Stimulated activated naive CD8-positive, alpha-beta T cell treated with anti-CD3 and anti-CD28 coated beads, Interleukin-15, amount 100 ng/mL, for 72 hours (primary cell): Measurements from ENCODE around the gene BFSP2.
"Not testable (repeated sequence)": the region's sequence is repeated elsewhere in the genome, so short reads cannot be mapped to it uniquely, and the experiment has no call there.

Experiments used
- ATAC-seq: fragments of 150-1000 bp; cut with Tn5 transposase; 2 replicates; pipeline ENCODE4 v1.10.0; 2021; ENCODE audit warnings: mild to moderate bottlenecking, moderate library complexity
- DNase-seq, 2 donors: peaks; one replicate each; pipeline ENCODE4 v3.0.0; 2021 to 2022
- H3K27ac Mint-ChIP-seq, 2 donors: one replicate each; pipeline ENCODE4 v1.8.0; 2022; ENCODE audit warnings: mild to moderate bottlenecking in 2 of 2, mixed read lengths in 2 of 2, moderate library complexity in 2 of 2
- H3K27me3 Mint-ChIP-seq: one replicate; pipeline ENCODE4 v1.8.0; 2022; ENCODE audit warnings: mixed read lengths
- H3K4me1 Mint-ChIP-seq: one replicate; pipeline ENCODE4 v1.8.0; 2022; ENCODE audit warnings: mild to moderate bottlenecking, mixed read lengths
- H3K4me3 Mint-ChIP-seq, 2 donors: one replicate each; pipeline ENCODE4 v1.8.0; 2022; ENCODE audit warnings: mild to moderate bottlenecking in 2 of 2, mixed read lengths in 2 of 2, moderate library complexity in 1 of 2
- H3K9me3 Mint-ChIP-seq, 2 donors: one replicate each; pipeline ENCODE4 v1.8.0; 2022; ENCODE audit warnings: mixed read lengths in 2 of 2

BFSP2 gene

DNA sequence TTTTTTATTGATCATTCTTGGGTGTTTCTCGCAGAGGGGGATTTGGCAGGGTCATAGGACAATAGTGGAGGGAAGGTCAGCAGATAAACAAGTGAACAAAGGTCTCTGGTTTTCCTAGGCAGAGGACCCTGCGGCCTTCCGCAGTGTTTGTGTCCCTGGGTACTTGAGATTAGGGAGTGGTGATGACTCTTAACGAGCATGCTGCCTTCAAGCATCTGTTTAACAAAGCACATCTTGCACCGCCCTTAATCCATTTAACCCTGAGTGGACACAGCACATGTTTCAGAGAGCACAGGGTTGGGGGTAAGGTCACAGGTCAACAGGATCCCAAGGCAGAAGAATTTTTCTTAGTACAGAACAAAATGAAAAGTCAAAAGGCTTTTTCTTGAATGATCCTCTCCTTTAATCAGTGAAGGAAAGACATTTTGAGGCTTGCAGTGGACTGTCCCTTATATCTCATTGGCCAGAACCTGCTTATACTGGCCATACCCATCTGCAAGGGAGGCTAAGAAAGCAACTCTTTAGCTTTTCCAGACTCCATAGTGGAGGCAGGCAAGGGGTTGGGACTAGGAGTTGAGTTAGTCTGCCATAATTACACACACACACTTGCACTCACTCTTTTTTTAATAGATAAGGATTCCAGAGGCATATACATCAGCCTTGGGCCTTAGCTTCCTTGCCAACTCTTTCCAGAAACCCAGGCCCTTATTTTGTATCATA is 73.8 kb downstream of the BFSP2 start:
- not testable (repeated sequence) for H3K27ac Mint-ChIP-seq, H3K4me3 Mint-ChIP-seq, H3K9me3 Mint-ChIP-seq, ATAC-seq, H3K27me3 Mint-ChIP-seq, DNase-seq
- H3K4me1 Mint-ChIP-seq: peaks cover 46% of the 10 kb centered on the region

DNA sequence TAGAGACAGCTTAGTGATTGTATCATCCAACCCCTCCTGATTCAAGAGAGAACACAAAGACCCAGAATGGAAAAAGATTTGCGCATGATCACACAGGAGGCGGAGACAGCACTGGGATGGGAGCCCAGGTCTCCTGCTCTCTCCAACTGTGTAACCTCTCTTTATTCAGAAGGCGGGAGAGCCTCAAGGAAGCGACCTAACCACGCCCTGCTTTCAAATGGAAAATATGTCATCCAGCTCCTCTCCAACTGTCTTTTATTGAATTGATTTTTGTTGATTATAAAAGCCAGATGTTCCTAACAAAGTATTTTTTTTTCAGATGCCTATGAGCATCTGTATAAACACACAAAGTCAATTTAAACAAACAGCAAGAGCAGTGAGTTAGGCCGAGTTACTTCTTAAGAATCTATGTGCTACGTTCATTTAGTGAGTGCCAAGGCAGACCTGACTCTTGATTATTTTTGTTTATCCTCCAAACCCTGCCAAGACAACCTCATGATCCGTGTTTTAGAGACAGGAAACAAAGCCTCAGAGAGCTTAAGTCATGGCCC is 74.5 kb downstream of the BFSP2 start:
- DNase-seq (no peak), ATAC-seq (no peak)
- Mint-ChIP-seq H3K4me1 (peaks cover 50% of the 10 kb centered on the region), H3K27me3 (no peaks in the 10 kb centered on the region), H3K4me3 (no peak overlapping the region), H3K27ac (no peak overlapping the region), H3K9me3 (no peaks in the 10 kb centered on the region)

DNA sequence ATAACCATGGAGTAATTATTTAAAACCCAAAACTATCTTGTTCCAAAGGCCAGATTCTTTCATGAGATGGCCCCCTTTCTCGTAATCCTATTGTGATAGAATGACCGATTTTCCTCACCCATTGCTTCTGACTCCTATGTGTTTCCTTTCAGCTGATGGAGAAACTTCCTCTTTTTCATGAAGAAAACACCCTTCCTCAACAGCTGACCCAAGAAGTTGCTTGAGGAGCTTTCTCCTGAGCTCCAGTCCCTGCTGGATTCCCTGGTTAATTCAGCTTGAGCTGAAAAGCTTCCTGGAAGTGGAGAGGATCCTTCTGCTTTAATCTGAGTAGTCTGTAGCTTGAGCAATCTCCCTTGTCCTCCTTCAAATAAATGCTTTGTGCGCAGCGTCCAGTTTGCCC is 75.0 kb downstream of the BFSP2 start:
- H3K4me3 Mint-ChIP-seq: no peak overlapping the region
- ATAC-seq (no peak), DNase-seq (no peak)
- no peaks in the 10 kb centered on the region for H3K9me3 Mint-ChIP-seq
- H3K27me3 Mint-ChIP-seq: no peaks in the 10 kb centered on the region
- H3K27ac Mint-ChIP-seq: no peak overlapping the region
- peaks cover 51% of the 10 kb centered on the region for H3K4me1 Mint-ChIP-seq

DNA sequence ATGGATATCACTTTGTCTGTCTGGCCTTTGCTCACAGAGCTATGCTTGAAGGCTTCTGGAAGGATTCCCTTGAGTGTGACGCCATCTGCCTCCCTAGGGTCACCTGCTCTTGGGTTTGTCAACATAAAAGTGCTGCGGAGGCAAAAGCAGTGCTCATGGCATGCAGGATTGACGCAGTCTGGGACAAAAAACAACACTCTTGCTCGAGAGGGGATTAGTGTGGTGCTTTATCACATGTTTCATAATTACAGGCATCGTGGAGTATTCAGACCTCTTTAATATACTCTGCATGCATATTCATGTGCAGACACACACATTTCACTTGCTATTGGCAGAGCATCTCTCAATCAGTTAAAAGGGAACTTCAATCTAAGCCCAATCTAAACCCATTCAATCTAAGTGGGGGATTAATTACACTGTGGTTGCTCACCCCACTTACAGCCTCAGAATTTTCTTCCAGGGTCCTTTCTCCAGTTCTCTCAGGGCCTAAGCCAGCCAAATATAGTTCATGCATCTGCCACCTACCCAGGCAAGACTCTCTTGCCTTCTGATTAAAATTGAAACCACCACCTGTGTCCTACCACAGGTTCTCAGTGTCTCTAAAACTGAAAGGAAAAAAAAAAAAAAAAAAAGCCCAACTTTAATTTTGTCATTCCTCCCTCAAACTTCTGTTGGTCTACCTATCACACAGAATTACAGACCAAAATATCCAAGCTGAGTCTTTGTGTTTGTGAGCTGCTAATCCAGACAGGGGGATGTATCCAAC is 75.6 kb downstream of the BFSP2 start:
- peak; percentile 96 for ATAC-seq
- no peaks in the 10 kb centered on the region for H3K9me3 Mint-ChIP-seq
- H3K4me3 Mint-ChIP-seq: peak overlapping the region; percentile 13 to 28
- peaks cover 57% of the 10 kb centered on the region for H3K4me1 Mint-ChIP-seq
- no peaks in the 10 kb centered on the region for H3K27me3 Mint-ChIP-seq
- DNase-seq: peak; percentile 31 to 38
- H3K27ac Mint-ChIP-seq: peak overlapping the region in 1 of 2 donors; percentile 77

DNA sequence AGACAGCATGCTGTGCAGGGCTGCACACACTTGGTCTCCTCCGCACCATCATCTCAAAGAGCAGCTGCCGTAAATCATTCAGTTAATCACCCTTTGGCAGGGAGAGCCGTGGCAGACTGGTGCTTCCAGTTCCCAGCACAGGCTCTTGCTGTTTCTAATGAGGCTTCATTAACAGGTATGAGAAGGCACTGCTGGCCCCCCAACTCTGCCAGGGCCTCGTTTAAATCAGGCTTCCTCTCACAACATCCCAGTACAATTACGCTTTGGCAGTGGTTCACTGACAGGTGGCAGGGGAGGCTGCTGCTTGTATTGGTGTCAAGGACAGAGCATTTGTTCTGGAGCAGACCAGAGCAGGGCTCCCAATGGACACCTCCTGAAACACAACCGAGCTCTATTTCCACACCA is 77.1 kb downstream of the BFSP2 start:
- no peak for ATAC-seq
- no peaks in the 10 kb centered on the region for H3K27me3 Mint-ChIP-seq
- H3K27ac Mint-ChIP-seq: no peak overlapping the region
- no peak for DNase-seq
- H3K4me1 Mint-ChIP-seq: peaks cover 73% of the 10 kb centered on the region
- no peaks in the 10 kb centered on the region for H3K9me3 Mint-ChIP-seq
- H3K4me3 Mint-ChIP-seq: no peak overlapping the region

DNA sequence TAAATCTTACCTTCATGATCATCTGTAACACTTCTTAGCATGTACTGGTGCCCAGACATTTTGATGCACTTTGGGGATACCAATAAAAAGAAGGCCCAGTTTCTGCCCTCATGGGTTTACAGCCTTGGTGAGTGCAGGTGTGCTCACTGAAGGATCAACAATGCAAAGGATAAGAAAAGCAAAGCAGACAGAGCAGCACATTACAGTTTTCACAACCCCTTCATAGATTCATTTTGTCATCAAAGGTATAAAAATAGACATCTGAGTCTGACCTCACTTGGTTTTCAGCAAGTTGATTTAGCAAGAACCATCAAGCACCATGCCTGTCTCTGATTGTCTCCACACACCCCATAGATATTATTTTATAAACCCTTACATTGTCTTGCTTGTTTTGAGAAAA is 77.6 kb downstream of the BFSP2 start:
- Mint-ChIP-seq H3K9me3 (no peaks in the 10 kb centered on the region), H3K4me1 (peaks cover 74% of the 10 kb centered on the region), H3K27ac (no peak overlapping the region), H3K4me3 (no peak overlapping the region), H3K27me3 (no peaks in the 10 kb centered on the region)
- ATAC-seq (no peak), DNase-seq (no peak)

DNA sequence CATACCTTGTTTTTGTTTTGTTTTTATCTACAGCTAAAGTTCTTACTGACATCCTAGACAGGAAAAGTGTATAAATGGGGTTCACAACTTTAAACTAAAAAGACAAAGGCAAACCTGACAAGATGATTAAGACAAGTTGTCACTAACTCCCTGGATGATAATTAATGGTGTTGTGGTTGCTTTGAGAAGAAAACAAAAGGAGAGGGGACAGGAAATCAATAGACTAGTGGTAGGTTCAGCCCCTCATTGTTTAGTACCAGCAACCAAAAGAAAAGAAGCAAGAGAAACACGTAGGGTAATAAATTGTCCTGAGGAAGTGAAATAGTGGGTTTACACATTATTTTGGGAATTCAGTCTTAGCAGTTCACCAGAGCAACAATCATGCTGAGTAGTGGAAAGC is 78.8 kb downstream of the BFSP2 start:
- Mint-ChIP-seq H3K27ac (no peak overlapping the region), H3K4me3 (peak overlapping the region; percentile 23 to 28), H3K9me3 (no peaks in the 10 kb centered on the region), H3K4me1 (peaks cover 74% of the 10 kb centered on the region), H3K27me3 (no peaks in the 10 kb centered on the region)
- DNase-seq (no peak), ATAC-seq (no peak)

DNA sequence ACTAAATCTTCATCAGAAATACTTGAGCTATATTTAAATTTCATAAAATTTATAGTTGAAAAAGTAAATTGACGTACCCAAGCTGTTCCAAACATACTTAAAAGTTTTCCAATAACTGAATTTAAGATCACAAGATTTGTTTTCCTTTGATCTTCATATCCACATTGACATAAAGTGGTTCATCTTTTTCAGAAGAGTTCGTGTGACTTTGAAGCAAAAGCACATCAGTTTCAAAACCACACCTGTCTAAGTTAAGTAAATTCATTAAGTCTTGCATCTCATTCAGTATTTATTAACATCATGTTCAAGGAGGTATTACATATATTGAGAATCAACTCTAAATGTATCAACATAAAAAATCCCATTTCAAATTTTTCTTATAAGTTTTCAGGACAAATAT is 79.5 kb downstream of the BFSP2 start:
- Mint-ChIP-seq H3K27me3 (no peaks in the 10 kb centered on the region), H3K27ac (no peak overlapping the region), H3K4me1 (peaks cover 75% of the 10 kb centered on the region), H3K4me3 (no peak overlapping the region), H3K9me3 (no peaks in the 10 kb centered on the region)
- DNase-seq (no peak), ATAC-seq (no peak)

DNA sequence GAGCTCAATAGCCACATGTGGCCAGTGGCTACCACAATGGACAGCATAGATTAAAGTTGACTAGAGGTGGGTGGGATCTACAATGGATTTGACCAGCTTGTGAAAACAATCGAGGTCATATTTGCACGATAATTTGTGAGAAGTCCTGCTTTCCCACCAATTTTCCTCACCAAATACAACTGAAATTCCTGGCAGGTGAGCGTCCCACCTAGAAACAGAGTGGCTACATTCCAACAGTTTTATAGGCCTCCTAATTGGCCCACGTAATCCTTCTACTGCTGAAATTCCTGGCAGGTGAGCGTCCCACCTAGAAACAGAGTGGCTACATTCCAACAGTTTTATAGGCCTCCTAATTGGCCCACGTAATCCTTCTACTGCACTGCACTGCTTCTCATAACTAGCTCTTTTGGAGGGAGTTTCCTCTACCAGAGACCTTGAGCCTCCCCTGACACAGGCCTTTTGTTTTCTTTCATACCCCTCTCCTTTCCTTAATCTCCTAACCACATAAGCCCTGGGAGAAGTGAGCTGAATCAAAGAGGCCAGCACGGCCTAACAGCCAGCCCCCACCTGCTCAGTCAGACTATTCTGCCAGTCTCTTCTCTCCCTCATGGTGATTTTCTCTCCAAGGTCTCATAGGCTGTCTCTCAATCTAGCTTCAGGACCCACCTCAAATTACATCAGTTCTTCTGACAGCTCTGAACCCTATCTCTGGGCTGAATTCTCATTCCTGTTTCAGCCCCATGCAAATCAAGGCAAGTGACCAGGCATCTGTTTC is 80.2 kb downstream of the BFSP2 start:
- peak overlapping the region in 1 of 2 donors; percentile 10 for H3K4me3 Mint-ChIP-seq
- no peaks in the 10 kb centered on the region for H3K27me3 Mint-ChIP-seq
- H3K4me1 Mint-ChIP-seq: peaks cover 73% of the 10 kb centered on the region

DNA sequence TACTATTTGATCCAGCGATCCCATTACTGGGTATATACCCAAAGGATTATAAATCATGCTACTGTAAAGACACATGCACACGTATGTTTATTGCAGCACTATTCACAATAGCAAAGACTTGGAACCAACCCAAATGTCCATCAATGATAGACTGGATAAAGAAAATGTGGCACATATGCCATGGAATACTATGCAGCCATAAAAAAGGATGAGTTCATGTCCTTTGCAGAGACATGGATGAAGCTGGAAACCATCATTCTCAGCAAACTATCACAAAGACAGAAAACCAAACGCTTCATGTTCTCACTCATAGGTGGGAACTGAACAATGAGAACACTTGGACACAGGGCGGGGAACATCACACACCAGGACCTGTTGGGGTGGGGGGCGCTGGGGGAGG is 82.6 kb downstream of the BFSP2 start:
- H3K27ac Mint-ChIP-seq, H3K9me3 Mint-ChIP-seq, H3K4me3 Mint-ChIP-seq, H3K27me3 Mint-ChIP-seq, DNase-seq, ATAC-seq: not testable (repeated sequence)
- peaks cover 50% of the 10 kb centered on the region for H3K4me1 Mint-ChIP-seq

More for the DNA sequence above, 80.2 kb downstream of the BFSP2 start:
- no peak for ATAC-seq
- no peak for DNase-seq
- H3K9me3 Mint-ChIP-seq: no peaks in the 10 kb centered on the region
- no peak overlapping the region for H3K27ac Mint-ChIP-seq

DNA sequence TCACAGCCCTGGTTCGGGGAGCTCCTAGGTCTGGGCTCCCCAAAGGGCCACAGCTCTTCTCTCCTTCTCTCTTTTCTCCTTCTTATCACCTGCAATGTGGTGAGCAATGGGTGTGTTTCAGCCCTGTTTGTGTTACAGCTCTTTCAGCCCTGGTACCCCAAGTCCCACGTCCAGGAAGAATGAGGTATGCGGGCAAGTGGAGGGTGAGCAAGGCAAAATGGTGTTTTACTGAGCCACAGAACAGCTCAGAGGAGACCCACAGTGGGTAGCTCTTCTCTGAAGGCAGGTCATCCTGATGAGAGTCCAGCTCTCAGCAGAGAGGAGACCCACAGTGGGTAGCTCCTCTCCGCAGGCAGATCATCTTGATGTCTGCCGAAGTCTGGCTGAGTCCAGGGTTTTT is 86.8 kb downstream of the BFSP2 start:
- ATAC-seq (no peak), DNase-seq (no peak)
- Mint-ChIP-seq H3K9me3 (no peaks in the 10 kb centered on the region), H3K4me1 (peaks cover 53% of the 10 kb centered on the region), H3K4me3 (no peak overlapping the region), H3K27ac (no peak overlapping the region), H3K27me3 (no peaks in the 10 kb centered on the region)

DNA sequence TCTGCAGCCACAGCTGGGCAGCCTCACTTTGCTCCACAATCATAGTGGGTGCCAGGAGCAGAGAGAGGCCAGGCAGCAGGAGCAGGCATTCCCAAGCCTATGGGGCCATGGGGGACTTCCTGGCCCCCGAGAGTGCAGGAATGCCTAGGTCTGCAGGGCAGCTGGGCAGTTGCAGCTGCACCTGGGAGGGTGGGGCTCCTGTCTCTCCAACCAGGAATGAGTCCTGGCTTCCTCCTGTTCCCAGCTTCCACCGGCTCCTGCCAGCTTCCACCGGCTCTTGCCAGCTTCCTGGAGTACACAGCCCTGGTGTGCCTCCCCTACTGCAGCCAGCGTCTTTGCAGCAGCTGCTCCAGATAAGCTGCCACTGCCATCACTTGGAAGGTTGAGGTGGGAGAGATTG is 87.3 kb downstream of the BFSP2 start:
- H3K27ac Mint-ChIP-seq: no peak overlapping the region

DNA sequence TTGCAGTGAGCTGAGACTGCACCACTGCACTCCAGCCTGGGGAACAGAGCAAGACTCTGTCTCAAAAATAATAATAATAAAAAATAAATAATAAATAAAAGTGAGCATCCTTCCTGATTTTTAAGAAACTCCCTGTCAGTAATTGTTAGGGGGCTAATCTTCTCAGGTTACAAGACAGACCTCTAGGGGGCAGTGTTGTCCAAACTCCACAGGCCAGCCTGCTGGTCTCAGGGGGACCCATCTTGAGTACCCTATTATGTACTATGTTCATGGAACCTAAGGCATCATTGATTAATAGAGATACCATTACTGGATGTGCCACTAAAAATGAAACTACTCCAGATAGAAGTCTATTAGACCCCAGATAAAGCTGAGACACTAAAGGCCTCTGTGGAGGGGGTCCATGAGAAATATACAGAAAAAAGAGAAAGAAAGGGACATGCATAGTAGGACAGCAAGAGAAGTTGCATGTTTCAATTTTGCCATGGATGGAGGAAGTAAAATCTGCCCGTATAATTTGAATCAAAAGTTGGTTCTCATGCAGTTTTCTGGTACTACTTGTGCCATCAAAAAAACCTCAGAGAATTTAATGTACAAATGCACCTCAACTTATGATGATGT is 88.2 kb downstream of the BFSP2 start:
- H3K4me1 Mint-ChIP-seq: peaks cover 63% of the 10 kb centered on the region
- no peak overlapping the region for H3K4me3 Mint-ChIP-seq
- no peak overlapping the region for H3K27ac Mint-ChIP-seq
- H3K27me3 Mint-ChIP-seq: no peaks in the 10 kb centered on the region
- no peak for ATAC-seq
- peak; percentile 40 to 43 for DNase-seq
- no peaks in the 10 kb centered on the region for H3K9me3 Mint-ChIP-seq

More for the DNA sequence above, 87.3 kb downstream of the BFSP2 start:
- Mint-ChIP-seq H3K4me3 (no peak overlapping the region), H3K9me3 (no peaks in the 10 kb centered on the region), H3K4me1 (peaks cover 55% of the 10 kb centered on the region), H3K27me3 (no peaks in the 10 kb centered on the region)
- no peak for ATAC-seq
- no peak for DNase-seq

DNA sequence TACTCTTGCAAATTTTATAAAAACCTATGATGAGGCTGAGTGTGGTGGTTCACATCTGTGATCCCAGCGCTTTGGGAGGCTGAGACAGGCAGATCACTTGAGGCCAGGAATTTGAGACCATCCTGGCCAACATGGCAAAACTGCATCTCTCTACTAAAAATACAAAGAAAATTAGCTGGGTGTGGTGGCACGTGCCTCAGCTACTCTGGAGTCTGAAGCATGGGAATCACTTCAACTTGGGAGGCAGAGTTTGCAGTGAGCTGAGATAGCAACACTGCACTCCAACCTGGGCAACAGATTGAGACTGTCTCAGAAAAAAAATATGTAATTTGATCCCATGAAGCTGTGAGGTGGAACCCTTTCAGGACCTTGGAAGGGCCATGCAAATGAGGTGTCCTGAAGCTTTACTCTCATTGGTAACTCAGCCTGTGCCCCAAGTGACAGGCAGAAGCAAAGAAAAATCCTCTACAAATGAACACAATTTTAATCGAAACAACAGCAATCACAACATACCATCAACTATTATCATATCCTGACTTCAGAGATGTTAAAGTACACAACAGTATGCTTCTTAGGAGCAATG is 89.0 kb downstream of the BFSP2 start:
- ATAC-seq (no peak), DNase-seq (no peak)
- Mint-ChIP-seq H3K4me1 (peaks cover 66% of the 10 kb centered on the region), H3K27me3 (no peaks in the 10 kb centered on the region), H3K9me3 (no peaks in the 10 kb centered on the region), H3K4me3 (no peak overlapping the region), H3K27ac (no peak overlapping the region)
